Measurements from ENCODE around the gene NPFFR1. TPM values are rescaled to one million over a fixed set of nuclear protein-coding genes. Genes with fewer than 3 reads are reported as not detected.
A peak's percentile ranks its signal among the peaks of the same experiment; 100 is the strongest.

NPFFR1 gene
- total RNA-seq, 2 donors from 2014 or later: 0.02 TPM; not detected in 1

DNA sequence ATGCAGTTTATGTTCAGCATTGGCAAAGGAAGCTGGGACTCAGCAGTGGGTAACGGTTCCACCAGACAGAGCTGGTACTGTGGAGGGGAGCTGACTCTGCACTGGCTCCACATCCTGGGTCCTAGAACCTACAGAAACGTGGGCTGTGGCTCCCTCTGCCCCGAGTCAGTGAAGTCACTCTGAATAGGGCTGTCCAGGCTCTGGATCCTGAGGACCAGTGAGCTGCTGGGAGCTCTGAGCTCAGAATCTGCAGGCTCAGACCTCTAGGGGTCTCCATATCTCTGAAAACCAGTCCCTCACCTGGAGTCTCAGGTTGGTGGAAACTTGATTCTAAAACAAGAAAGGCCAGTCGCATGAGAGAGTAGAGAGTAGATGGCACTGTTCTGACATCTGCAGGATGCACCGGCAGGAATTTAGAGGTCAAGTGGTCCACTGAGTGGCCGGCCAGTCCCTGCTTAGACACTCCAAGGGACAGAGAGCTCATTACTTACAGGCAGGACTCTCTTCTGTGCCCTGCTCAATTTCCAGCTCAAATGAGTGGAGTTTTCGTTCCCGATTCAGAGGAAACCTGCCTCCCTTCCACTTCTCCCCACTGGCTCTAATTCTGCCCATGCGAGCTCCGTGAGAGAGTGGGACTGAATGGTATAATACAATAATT, 18.6 kb downstream of the NPFFR1 start:
- Histone ChIP-seq H3K4me3 (ENCODE audit: low read length) (no peak overlapping the region), H3K9me3 (ENCODE audit: control insufficient read depth, low read length) (peaks cover 12% of the 10 kb centered on the region), H3K27me3 (ENCODE audit: control insufficient read depth, insufficient read depth, low read length, poor library complexity, severe bottlenecking) (no peaks in the 10 kb centered on the region), H3K9ac (ENCODE audit: extremely low read depth, low read length, poor library complexity, severe bottlenecking) (no peak overlapping the region), H3K4me1 (ENCODE audit: control insufficient read depth, insufficient read depth, low read length) (no peaks in the 10 kb centered on the region), H3K27ac (ENCODE audit: low read depth, low read length) (no peak overlapping the region), H3K36me3 (ENCODE audit: control insufficient read depth, insufficient read depth, low read length) (no peaks in the 10 kb centered on the region)
- DNase-seq: peak; percentile 90
- Mint-ChIP-seq H3K4me3 (no peak overlapping the region), H3K36me3 (ENCODE audit: low read depth) (no peaks in the 10 kb centered on the region), H3K9me3 (peaks cover 10% of the 10 kb centered on the region), H3K4me1 (no peaks in the 10 kb centered on the region), H3K27me3 (ENCODE audit: insufficient read depth) (peaks cover 9% of the 10 kb centered on the region), H3K27ac (no peak overlapping the region)
- TF ChIP-seq, protein P1, sequence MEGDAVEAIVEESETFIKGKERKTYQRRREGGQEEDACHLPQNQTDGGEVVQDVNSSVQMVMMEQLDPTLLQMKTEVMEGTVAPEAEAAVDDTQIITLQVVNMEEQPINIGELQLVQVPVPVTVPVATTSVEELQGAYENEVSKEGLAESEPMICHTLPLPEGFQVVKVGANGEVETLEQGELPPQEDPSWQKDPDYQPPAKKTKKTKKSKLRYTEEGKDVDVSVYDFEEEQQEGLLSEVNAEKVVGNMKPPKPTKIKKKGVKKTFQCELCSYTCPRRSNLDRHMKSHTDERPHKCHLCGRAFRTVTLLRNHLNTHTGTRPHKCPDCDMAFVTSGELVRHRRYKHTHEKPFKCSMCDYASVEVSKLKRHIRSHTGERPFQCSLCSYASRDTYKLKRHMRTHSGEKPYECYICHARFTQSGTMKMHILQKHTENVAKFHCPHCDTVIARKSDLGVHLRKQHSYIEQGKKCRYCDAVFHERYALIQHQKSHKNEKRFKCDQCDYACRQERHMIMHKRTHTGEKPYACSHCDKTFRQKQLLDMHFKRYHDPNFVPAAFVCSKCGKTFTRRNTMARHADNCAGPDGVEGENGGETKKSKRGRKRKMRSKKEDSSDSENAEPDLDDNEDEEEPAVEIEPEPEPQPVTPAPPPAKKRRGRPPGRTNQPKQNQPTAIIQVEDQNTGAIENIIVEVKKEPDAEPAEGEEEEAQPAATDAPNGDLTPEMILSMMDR (conservative IDR thresholded peaks at IDR 0.05): peak; percentile 79
- 60 to 61% methylated on average over 4 to 10 of the region's 10 CpGs for WGBS, 2 experiments (ENCODE audit: insufficient coverage in 1 of 2, insufficient read length in 1 of 2)

DNA sequence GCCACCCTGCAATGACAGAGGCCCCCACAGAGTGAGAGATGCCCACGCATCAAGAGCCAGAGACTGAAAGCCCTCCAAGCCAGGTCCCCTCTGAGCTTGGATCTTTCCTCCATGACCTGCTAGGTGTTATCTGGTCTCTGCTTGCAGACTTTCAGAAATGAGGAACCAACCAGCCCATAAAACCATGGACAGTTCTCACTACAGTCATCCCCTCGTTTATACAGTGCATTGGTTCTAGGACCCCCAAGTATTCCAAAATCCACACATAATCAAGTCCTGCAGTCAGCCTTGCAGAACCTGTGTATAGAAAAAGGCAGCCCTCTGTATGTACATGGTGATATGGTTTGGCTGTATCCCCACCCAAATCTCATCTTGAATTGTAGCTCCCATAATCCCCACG, 23.1 kb downstream of the NPFFR1 start:
- Histone ChIP-seq H3K4me1 (ENCODE audit: control insufficient read depth, insufficient read depth, low read length) (no peaks in the 10 kb centered on the region), H3K4me3 (ENCODE audit: low read length) (no peak overlapping the region), H3K36me3 (ENCODE audit: control insufficient read depth, insufficient read depth, low read length) (no peaks in the 10 kb centered on the region), H3K9ac (ENCODE audit: extremely low read depth, low read length, poor library complexity, severe bottlenecking) (no peak overlapping the region), H3K9me3 (ENCODE audit: control insufficient read depth, low read length) (peaks cover 12% of the 10 kb centered on the region), H3K27ac (ENCODE audit: low read depth, low read length) (no peak overlapping the region), H3K27me3 (ENCODE audit: control insufficient read depth, insufficient read depth, low read length, poor library complexity, severe bottlenecking) (no peaks in the 10 kb centered on the region)
- no peak for DNase-seq
- Mint-ChIP-seq H3K9me3 (peaks cover 10% of the 10 kb centered on the region), H3K27me3 (ENCODE audit: insufficient read depth) (peaks cover 3% of the 10 kb centered on the region), H3K36me3 (ENCODE audit: low read depth) (no peaks in the 10 kb centered on the region), H3K4me1 (no peaks in the 10 kb centered on the region), H3K4me3 (no peak overlapping the region), H3K27ac (no peak overlapping the region)
- TF ChIP-seq, protein P1 (conservative IDR thresholded peaks at IDR 0.05): no peak
- WGBS, 2 experiments (ENCODE audit: insufficient coverage in 1 of 2, insufficient read length in 1 of 2): 98 to 100% methylated on average over 1 to 3 of the region's 3 CpGs

DNA sequence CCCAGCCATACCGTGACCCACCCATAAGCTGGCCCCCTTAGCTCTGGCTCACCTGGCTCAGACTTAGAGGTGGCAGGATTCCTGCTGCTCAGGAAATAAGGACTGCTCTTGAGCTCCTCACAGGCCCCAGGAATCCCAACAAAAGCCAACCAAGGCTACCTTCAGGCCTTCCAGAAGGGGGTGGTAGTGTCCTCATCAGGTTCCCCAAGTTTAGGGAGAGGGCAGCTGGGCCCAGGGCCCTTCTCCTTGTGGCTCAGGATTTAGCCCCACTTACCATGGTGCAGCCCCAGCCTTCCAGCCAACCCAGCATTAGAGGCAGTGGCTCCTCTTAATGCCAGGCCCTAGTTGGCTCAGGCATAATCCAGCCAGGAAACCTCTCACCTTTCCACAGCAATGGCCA, 23.5 kb downstream of the NPFFR1 start:
- Mint-ChIP-seq H3K4me3 (no peak overlapping the region), H3K9me3 (peaks cover 10% of the 10 kb centered on the region), H3K36me3 (ENCODE audit: low read depth) (no peaks in the 10 kb centered on the region), H3K27me3 (ENCODE audit: insufficient read depth) (peaks cover 2% of the 10 kb centered on the region), H3K27ac (no peak overlapping the region), H3K4me1 (no peaks in the 10 kb centered on the region)
- H3K4me1 ChIP-seq (ENCODE audit: control insufficient read depth, insufficient read depth, low read length): no peaks in the 10 kb centered on the region
- peaks cover 12% of the 10 kb centered on the region for H3K9me3 ChIP-seq (ENCODE audit: control insufficient read depth, low read length)
- TF ChIP-seq, protein P1 (conservative IDR thresholded peaks at IDR 0.05): peak; percentile 48
- H3K27me3 ChIP-seq (ENCODE audit: control insufficient read depth, insufficient read depth, low read length, poor library complexity, severe bottlenecking): no peaks in the 10 kb centered on the region
- H3K27ac ChIP-seq (ENCODE audit: low read depth, low read length): no peak overlapping the region
- H3K9ac ChIP-seq (ENCODE audit: extremely low read depth, low read length, poor library complexity, severe bottlenecking): no peak overlapping the region
- H3K36me3 ChIP-seq (ENCODE audit: control insufficient read depth, insufficient read depth, low read length): no peaks in the 10 kb centered on the region
- no peak overlapping the region for H3K4me3 ChIP-seq (ENCODE audit: low read length)
- WGBS, 2 experiments (ENCODE audit: insufficient coverage in 1 of 2, insufficient read length in 1 of 2): 95% methylated on average over 1 of the region's 1 CpG; no CpG with 5 or more reads in 1 of the 2 experiments
- peak; percentile 61 for DNase-seq
